22Rv1 (cell line): ENCODE results near the gene PHF20.

Experiments
- ZFX ChIP-seq: fragments of 450-650 bp; IDR thresholded peaks from 2 replicates; pipeline ENCODE4 v1.6.1; 2017; ENCODE audit warnings: antibody characterized with exemption, borderline replicate concordance
- TF ChIP-seq, protein P1 (sequence below): fragments of 450-650 bp; IDR thresholded peaks from 2 replicates; pipeline ENCODE4 v1.5.1; 2017; ENCODE audit warnings: mild to moderate bottlenecking

DNA sequence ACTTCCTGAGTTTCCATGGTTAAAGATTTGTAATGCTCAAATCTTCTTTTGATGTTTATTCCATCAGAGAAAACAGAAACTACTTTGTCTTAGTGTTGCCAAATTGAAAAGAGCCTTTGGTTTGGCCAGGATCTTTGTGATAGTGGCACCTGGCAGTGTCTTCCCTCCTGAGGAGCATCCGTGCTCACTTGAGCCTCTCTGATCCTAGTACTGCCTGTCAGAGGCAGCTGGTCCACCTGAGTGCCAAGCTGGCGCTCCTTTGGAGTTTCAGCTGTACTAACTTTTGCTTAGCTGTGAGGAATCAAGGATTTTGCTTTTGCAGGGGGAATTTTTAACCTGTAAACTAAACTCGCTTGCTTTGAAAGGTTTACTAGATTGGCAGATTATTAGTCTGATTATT is 121.1 kb downstream of the PHF20 start:
- TF ChIP-seq, protein P1, sequence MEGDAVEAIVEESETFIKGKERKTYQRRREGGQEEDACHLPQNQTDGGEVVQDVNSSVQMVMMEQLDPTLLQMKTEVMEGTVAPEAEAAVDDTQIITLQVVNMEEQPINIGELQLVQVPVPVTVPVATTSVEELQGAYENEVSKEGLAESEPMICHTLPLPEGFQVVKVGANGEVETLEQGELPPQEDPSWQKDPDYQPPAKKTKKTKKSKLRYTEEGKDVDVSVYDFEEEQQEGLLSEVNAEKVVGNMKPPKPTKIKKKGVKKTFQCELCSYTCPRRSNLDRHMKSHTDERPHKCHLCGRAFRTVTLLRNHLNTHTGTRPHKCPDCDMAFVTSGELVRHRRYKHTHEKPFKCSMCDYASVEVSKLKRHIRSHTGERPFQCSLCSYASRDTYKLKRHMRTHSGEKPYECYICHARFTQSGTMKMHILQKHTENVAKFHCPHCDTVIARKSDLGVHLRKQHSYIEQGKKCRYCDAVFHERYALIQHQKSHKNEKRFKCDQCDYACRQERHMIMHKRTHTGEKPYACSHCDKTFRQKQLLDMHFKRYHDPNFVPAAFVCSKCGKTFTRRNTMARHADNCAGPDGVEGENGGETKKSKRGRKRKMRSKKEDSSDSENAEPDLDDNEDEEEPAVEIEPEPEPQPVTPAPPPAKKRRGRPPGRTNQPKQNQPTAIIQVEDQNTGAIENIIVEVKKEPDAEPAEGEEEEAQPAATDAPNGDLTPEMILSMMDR, result no peak
- no peak for TF ChIP-seq ZFX
